ENCODE measurements around the gene MLF2.

Gene MLF2

DNA sequence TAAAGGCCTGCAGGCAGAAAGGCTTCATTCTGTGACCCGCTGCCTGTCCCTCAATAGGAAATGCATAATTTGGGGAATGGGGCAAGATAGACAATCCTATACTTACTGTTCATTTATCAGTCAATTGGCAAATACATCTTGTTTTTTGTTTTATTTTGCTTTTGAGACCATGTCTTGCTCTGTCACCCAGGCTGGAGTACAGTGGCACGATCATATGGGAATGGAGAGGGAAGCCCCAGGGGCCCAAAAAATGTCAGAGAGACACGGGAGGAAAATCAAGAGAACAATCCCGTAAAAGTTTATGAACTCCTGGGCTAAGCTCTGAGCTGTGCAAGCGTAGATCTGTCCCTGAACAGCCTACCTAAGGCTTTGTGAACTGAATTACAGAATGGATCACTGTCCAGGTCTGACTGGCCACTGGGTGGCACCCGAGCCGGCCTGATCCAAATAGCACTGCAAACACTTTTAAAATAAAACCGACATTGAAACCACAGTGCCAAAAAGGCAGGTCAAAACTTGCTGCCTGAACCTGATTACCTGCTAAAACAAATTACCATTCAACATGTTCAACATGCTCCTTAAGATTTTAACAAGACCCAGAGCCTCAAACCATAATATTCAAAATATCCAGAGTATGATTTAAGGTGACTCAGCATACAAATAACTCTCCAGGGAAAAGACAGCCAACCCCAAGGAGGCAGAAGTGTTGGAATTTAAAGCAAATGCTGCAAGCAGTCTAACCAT is 17.3 kb downstream of the MLF2 start:
- Histone ChIP-seq H3K36me3 (replicated peaks) (peaks cover 12% of the 10 kb centered on the region), H3K27ac (peak overlapping the region; percentile 64), H3K4me3 (ENCODE audit: low read depth, low read length) (no peak overlapping the region), H3K27me3 (replicated peaks) (no peaks in the 10 kb centered on the region)
- TF ChIP-seq, protein P1, sequence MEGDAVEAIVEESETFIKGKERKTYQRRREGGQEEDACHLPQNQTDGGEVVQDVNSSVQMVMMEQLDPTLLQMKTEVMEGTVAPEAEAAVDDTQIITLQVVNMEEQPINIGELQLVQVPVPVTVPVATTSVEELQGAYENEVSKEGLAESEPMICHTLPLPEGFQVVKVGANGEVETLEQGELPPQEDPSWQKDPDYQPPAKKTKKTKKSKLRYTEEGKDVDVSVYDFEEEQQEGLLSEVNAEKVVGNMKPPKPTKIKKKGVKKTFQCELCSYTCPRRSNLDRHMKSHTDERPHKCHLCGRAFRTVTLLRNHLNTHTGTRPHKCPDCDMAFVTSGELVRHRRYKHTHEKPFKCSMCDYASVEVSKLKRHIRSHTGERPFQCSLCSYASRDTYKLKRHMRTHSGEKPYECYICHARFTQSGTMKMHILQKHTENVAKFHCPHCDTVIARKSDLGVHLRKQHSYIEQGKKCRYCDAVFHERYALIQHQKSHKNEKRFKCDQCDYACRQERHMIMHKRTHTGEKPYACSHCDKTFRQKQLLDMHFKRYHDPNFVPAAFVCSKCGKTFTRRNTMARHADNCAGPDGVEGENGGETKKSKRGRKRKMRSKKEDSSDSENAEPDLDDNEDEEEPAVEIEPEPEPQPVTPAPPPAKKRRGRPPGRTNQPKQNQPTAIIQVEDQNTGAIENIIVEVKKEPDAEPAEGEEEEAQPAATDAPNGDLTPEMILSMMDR (IDR thresholded peaks at IDR 0.05; ENCODE audit: low read depth, low read length, missing control alignments), result peak; percentile 87
- in situ Hi-C loops (cut with HindIII; ENCODE audit: low pct_ligation_motif_present, low sequenced_read_pairs), result no loop called here
- DNase-seq, result peak; percentile 62

DNA sequence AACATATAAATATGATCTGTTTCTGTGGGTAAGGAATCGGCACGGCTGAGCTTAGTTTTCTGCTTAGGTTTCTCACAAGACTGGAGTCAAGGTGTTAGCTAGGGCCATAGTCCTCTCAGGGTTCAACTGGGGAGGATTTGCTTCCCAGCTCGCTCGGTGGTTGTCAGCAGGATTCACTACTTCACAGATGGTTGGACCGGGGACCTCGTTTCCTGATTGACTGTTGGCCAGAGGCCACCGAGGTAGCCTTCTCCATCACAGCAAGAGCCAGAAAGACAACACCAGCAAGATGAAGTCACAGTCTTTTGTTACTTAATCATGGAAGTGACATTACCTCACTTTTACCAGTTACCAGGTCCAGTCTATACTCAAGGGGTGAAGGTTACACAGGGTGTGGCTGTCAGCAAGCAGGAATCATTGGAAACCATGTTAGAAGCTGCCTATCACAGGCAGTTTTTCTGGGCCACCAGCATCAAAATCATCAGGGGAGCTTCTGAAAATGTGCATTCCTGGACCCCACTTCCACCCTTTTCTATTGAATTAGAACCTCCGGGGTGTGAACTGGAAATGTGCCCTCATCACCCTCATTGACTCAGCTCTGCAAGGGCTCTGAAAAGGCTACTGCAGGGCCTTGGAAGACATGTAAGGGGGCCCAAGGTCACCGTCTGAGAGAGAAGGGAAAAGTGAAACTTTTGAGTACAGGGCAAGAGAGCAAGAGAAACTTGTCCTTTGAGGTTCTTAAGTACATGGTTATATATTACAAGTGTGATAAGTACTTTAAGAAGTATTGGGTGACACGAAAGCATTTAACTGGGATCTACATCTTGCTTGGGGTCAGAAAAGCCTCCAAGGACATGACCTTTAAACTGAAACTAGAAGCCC is 18.2 kb downstream of the MLF2 start:
- TF ChIP-seq, protein P1 (IDR thresholded peaks at IDR 0.05; ENCODE audit: low read depth, low read length, missing control alignments), result no peak
- Histone ChIP-seq H3K27ac (no peak overlapping the region), H3K4me3 (ENCODE audit: low read depth, low read length) (no peak overlapping the region), H3K36me3 (replicated peaks) (peaks cover 21% of the 10 kb centered on the region), H3K27me3 (replicated peaks) (no peaks in the 10 kb centered on the region)
- in situ Hi-C loops (cut with HindIII; ENCODE audit: low pct_ligation_motif_present, low sequenced_read_pairs), result no loop called here
- no peak for DNase-seq

DNA sequence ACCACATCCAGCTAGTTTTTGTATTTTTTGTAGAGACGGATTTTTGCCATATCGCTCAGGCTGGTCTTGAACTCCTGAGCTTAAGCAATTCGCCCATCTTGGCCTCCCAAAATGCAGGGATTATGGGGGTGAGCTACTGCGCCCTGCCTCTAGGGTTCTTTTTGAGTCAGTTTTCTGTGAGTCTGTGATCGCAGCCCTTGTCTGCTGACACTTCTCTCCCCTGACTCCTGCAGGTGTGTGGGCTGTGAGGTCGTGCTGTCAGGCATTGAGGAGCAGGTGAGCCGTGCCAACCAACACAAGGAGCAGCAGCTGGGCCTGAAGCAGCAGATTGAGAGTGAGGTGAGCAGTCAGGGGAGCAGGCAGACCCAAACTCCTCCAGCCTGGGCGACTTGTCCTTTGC is 22.8 kb downstream of the MLF2 start:
- DNase-seq, result no peak
- in situ Hi-C loops (cut with HindIII; ENCODE audit: low pct_ligation_motif_present, low sequenced_read_pairs), result no loop called here
- Histone ChIP-seq H3K27ac (no peak overlapping the region), H3K4me3 (ENCODE audit: low read depth, low read length) (no peak overlapping the region), H3K27me3 (replicated peaks) (no peaks in the 10 kb centered on the region), H3K36me3 (replicated peaks) (peaks cover 44% of the 10 kb centered on the region)
- TF ChIP-seq, protein P1 (IDR thresholded peaks at IDR 0.05; ENCODE audit: low read depth, low read length, missing control alignments), result peak; percentile 11

DNA sequence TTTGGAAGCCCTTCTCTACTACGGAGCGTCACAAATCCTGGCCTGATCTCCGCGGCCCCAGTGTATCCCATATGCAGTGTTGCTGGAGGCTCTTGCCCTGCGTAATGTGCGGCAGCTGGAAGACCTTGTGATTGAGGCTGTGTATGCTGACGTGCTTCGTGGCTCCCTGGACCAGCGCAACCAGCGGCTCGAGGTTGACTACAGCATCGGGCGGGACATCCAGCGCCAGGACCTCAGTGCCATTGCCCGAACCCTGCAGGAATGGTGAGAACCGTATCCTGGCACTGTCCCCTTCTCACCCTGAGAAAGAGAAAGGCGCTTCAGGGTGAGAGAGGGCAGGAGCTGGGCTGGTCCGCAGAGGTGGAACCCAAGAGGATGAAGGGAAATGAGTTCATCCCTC is 23.8 kb downstream of the MLF2 start:
- no peak for DNase-seq
- Histone ChIP-seq H3K27ac (no peak overlapping the region), H3K36me3 (replicated peaks) (peaks cover 44% of the 10 kb centered on the region), H3K4me3 (ENCODE audit: low read depth, low read length) (no peak overlapping the region), H3K27me3 (replicated peaks) (no peaks in the 10 kb centered on the region)
- TF ChIP-seq, protein P1 (IDR thresholded peaks at IDR 0.05; ENCODE audit: low read depth, low read length, missing control alignments), result no peak
- in situ Hi-C loops (cut with HindIII; ENCODE audit: low pct_ligation_motif_present, low sequenced_read_pairs), result no loop called here

DNA sequence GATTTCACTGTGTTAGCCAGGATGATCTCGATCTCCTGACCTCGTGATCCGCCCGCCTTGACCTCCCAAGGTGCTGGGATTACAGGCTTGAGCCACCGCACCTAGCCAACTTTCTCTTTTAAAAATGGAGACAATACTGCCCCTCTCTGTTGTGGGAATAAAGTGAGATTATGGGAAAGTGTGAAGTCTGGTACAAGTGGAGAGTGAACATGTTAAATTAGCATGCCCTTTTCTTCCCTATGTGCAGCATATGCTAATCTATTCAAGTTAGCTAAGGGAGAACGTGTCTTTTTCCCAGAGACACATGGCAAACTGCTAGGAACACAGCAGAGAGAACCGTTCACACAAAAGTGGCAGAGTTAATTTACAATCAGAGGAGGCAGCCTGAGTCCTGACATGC is 27.6 kb downstream of the MLF2 start:
- TF ChIP-seq, protein P1 (IDR thresholded peaks at IDR 0.05; ENCODE audit: low read depth, low read length, missing control alignments), result no peak
- no peak for DNase-seq
- no peak overlapping the region for H3K27ac ChIP-seq
- H3K27me3 ChIP-seq (replicated peaks), result no peaks in the 10 kb centered on the region
- peaks cover 30% of the 10 kb centered on the region for H3K36me3 ChIP-seq (replicated peaks)
- in situ Hi-C loops (cut with HindIII; ENCODE audit: low pct_ligation_motif_present, low sequenced_read_pairs), result no loop called here
- no peak overlapping the region for H3K4me3 ChIP-seq (ENCODE audit: low read depth, low read length)
